Tibial nerve (tissue), 4 donors: ENCODE results near the gene TMEM231. TPM values are rescaled to one million over a fixed set of nuclear protein-coding genes. Genes with fewer than 3 reads are reported as not detected.
A peak's percentile ranks its signal among the peaks of the same experiment; 100 is the strongest.
"Not testable (repeated sequence)": the region's sequence is repeated elsewhere in the genome, so short reads cannot be mapped to it uniquely, and the experiment has no call there.

ENCODE experiments used
- DNase-seq, 2 donors: peaks; one replicate each; pipeline ENCODE4 v3.0.0-alpha.2; 2019; ENCODE audit warnings: low spot score in 2 of 2
- H3K27ac ChIP-seq, 4 donors: fragments of 200-600 bp; sonication (generic) in 3 of 4; one replicate each; pipeline ENCODE4 v1.5.1; 2017 to 2019; ENCODE audit warnings: mild to moderate bottlenecking in 1 of 4
- H3K27me3 ChIP-seq, 2 donors: fragments of 200-600 bp; sonication (generic) in 1 of 2; one replicate each; pipeline versions ENCODE4 v1.5.1 to v1.6.0; 2017 to 2019
- H3K36me3 ChIP-seq, 3 donors: fragments of 200-600 bp; sonication (generic); one replicate each; pipeline ENCODE4 v1.5.1; 2018 to 2019
- H3K4me1 ChIP-seq, 4 donors: fragments of 200-600 bp; sonication (generic) in 3 of 4; one replicate each; pipeline ENCODE4 v1.5.1; 2017 to 2019
- H3K4me3 ChIP-seq, 4 donors: fragments of 200-600 bp; sonication (generic) in 3 of 4; one replicate each; pipeline ENCODE4 v1.5.1; 2017 to 2019; ENCODE audit warnings: mild to moderate bottlenecking in 1 of 4, moderate library complexity in 1 of 4
- H3K9me3 ChIP-seq, 4 donors: fragments of 200-600 bp; sonication (generic) in 3 of 4; one replicate each; pipeline ENCODE4 v1.5.1; 2017 to 2019
- EP300 ChIP-seq, 2 donors: sonication (generic); formaldehyde crosslinking; IDR thresholded peaks; one replicate each; pipeline ENCODE4 v1.6.1; 2017; ENCODE audit warnings: antibody characterized with exemption in 2 of 2, mild to moderate bottlenecking in 1 of 2
- POLR2A ChIP-seq, 2 donors: fragments of 450-650 bp; IDR thresholded peaks; one replicate each; pipeline ENCODE4 v1.6.1; 2017; ENCODE audit warnings: antibody characterized with exemption in 2 of 2, mild to moderate bottlenecking in 2 of 2, moderate library complexity in 2 of 2
- WGBS, 2 donors: methylation state at CpG; one replicate each; pipeline ENCODE4 v1.1.5; 2018; 5-methylcytosine and 5-hydroxymethylcytosine counted together
- total RNA-seq, 4 donors: library from RNA; depleted of rRNA; stranded (reverse); fragments of >200 nt; gene quantifications; one replicate each; pipeline ENCODE4 v1.1.0, GENCODE V29; 2016
- TF ChIP-seq, protein P1 (sequence below), 5 experiments: fragments of 200-600 bp in 3 of 5; fragments of 450-650 bp in 2 of 5; sonication (generic) in 3 of 5; IDR thresholded peaks; one replicate each; pipeline ENCODE4 v1.5.1; 2016 to 2019; ENCODE audit warnings: antibody characterized with exemption in 5 of 5, mild to moderate bottlenecking in 3 of 5, moderate library complexity in 2 of 5

Gene TMEM231
- total RNA-seq, 4 donors from 2014 or later: 10.3 to 14.5 (median 12.1) TPM

DNA sequence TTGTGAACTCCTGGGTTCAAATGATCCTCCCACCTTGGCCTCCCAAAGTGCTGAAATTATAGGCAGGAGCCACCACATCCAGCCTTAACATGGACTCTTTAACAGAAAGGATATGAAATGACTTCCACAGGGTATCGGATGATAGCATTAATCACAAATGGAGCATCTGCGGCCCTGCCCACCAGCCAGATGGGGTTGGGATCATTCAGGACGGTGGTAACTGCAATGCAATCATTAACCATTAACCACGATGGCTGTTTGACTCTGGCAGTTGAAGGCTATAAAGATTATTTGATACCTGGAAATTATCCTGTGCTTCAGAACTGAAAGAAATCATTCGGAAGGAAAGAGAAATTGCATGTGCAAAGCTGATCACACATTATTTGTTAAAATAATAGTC lies 14.8 kb downstream of the TMEM231 start:
- no peak for DNase-seq
- H3K27ac ChIP-seq: no peak overlapping the region
- WGBS, 2 donors: 89 to 91% methylated on average over 5 of the region's 5 CpGs
- H3K27me3 ChIP-seq: no peaks in the 10 kb centered on the region
- H3K4me3 ChIP-seq: no peak overlapping the region
- no peaks in the 10 kb centered on the region for H3K4me1 ChIP-seq
- no peak for TF ChIP-seq EP300 (IDR thresholded peaks at IDR 0.05)
- TF ChIP-seq, protein P1, sequence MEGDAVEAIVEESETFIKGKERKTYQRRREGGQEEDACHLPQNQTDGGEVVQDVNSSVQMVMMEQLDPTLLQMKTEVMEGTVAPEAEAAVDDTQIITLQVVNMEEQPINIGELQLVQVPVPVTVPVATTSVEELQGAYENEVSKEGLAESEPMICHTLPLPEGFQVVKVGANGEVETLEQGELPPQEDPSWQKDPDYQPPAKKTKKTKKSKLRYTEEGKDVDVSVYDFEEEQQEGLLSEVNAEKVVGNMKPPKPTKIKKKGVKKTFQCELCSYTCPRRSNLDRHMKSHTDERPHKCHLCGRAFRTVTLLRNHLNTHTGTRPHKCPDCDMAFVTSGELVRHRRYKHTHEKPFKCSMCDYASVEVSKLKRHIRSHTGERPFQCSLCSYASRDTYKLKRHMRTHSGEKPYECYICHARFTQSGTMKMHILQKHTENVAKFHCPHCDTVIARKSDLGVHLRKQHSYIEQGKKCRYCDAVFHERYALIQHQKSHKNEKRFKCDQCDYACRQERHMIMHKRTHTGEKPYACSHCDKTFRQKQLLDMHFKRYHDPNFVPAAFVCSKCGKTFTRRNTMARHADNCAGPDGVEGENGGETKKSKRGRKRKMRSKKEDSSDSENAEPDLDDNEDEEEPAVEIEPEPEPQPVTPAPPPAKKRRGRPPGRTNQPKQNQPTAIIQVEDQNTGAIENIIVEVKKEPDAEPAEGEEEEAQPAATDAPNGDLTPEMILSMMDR (IDR thresholded peaks at IDR 0.05): no peak
- TF ChIP-seq POLR2A (IDR thresholded peaks at IDR 0.05): no peak
- peaks cover 0 to 46% (median 0%) of the 10 kb centered on the region in 3 donors for H3K36me3 ChIP-seq
- no peaks in the 10 kb centered on the region for H3K9me3 ChIP-seq

- H3K4me1 ChIP-seq, H3K27me3 ChIP-seq, H3K27ac ChIP-seq, H3K9me3 ChIP-seq, DNase-seq, H3K4me3 ChIP-seq: not testable (repeated sequence)
- peaks cover 0 to 38% (median 0%) of the 10 kb centered on the region in 3 donors for H3K36me3 ChIP-seq
- 82 to 89% methylated on average over 7 to 8 of the region's 10 CpGs for WGBS, 2 donors
Measured at GRCh38 chr16:75538882-75539565, 17.0 kb downstream of the TMEM231 start.

DNA sequence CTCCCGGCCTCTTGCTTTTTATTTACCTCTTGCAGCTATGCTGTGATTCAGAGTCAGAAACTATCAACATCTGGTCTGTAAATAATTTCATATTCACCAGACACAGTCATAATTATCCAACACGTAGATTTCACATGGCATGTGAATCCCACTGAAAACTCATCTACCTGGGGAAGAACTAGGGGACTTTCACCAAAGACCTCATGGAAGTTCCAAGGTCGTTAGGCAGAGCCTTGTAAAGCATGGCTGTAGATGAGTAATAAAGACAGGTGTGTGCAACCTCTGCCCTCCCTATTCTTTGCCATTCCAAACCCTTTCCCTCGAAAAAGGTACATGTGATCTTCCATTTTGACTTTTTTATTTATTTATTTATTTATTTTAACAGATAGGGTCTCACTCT lies 18.3 kb downstream of the TMEM231 start:
- WGBS, 2 donors: 91 to 92% methylated on average over 4 of the region's 4 CpGs
- TF ChIP-seq, protein P1 (IDR thresholded peaks at IDR 0.05): no peak
- TF ChIP-seq EP300 (IDR thresholded peaks at IDR 0.05): no peak
- TF ChIP-seq POLR2A (IDR thresholded peaks at IDR 0.05): no peak

GRCh38 chr16:75535901-75536300 lies 20.2 kb downstream of the TMEM231 start, which contains the start of gene CHST5:
Gene CHST5, minus strand, starts transcription at chr16:75536108. Its CDS starts 5,724 bp downstream, at chr16:75530384.
- peaks cover 0 to 18% (median 0%) of the 10 kb centered on the region in 3 donors for H3K36me3 ChIP-seq
- H3K4me1 ChIP-seq: no peaks in the 10 kb centered on the region
- H3K27me3 ChIP-seq: no peaks in the 10 kb centered on the region
- no peak for DNase-seq
- TF ChIP-seq, protein P1 (IDR thresholded peaks at IDR 0.05): no peak
- no peak for TF ChIP-seq POLR2A (IDR thresholded peaks at IDR 0.05)
- no peak for TF ChIP-seq EP300 (IDR thresholded peaks at IDR 0.05)
- WGBS, 2 donors: 90 to 91% methylated on average over 7 of the region's 7 CpGs
- peak within 1 kb of the TSS in 1 of 4 donors; percentile 18 for H3K4me3 ChIP-seq
- no peaks in the 10 kb centered on the region for H3K9me3 ChIP-seq
- H3K27ac ChIP-seq: peak within 1 kb of the TSS in 1 of 4 donors; percentile 59

More for the DNA sequence above, 18.3 kb downstream of the TMEM231 start:
- no peaks in the 10 kb centered on the region for H3K9me3 ChIP-seq
- H3K27me3 ChIP-seq: no peaks in the 10 kb centered on the region
- H3K36me3 ChIP-seq: peaks cover 0 to 34% (median 0%) of the 10 kb centered on the region in 3 donors
- no peak overlapping the region for H3K27ac ChIP-seq
- no peaks in the 10 kb centered on the region for H3K4me1 ChIP-seq
- DNase-seq: no peak
- H3K4me3 ChIP-seq: no peak overlapping the region

GRCh38 chr16:75535211-75535843 lies 20.7 kb downstream of the TMEM231 start:
- no peaks in the 10 kb centered on the region for H3K4me1 ChIP-seq
- TF ChIP-seq, protein P1 (IDR thresholded peaks at IDR 0.05): no peak
- no peak for TF ChIP-seq POLR2A (IDR thresholded peaks at IDR 0.05)
- no peak for TF ChIP-seq EP300 (IDR thresholded peaks at IDR 0.05)
- peak overlapping the region in 1 of 4 donors; percentile 18 for H3K4me3 ChIP-seq
- WGBS, 2 donors: 64 to 67% methylated on average over 34 of the region's 34 CpGs
- DNase-seq: no peak
- peak overlapping the region in 1 of 4 donors; percentile 59 for H3K27ac ChIP-seq
- H3K9me3 ChIP-seq: no peaks in the 10 kb centered on the region
- H3K27me3 ChIP-seq: no peaks in the 10 kb centered on the region
- peaks cover 0 to 14% (median 0%) of the 10 kb centered on the region in 3 donors for H3K36me3 ChIP-seq
